SJSA1 (cell line): ENCODE data around the gene GTF2IRD2. TPM values are rescaled to one million over a fixed set of nuclear protein-coding genes. Genes with fewer than 3 reads are reported as not detected.
"Not testable (repeated sequence)": the region's sequence is repeated elsewhere in the genome, so short reads cannot be mapped to it uniquely, and the experiment has no call there.

Source experiments
- DNase-seq, 2 experiments: peaks; one replicate each; pipeline ENCODE4 v3.0.0-alpha.2; 2015 to 2020; ENCODE audit warnings: low spot score in 2 of 2, low read depth in 1 of 2
- H3K27ac ChIP-seq: fragments of 250-450 bp; sonication (Bioruptor Pico); 2 replicates; pipeline ENCODE4 v1.5.1; 2020; ENCODE audit warnings: mild to moderate bottlenecking, moderate library complexity
- H3K27me3 ChIP-seq: fragments of 250-450 bp; sonication (Bioruptor Pico); replicated peaks from 2 replicates; pipeline ENCODE4 v1.5.1; 2020; ENCODE audit warnings: mild to moderate bottlenecking, moderate library complexity
- H3K36me3 ChIP-seq: fragments of 250-450 bp; sonication (Bioruptor Pico); 2 replicates; pipeline ENCODE4 v1.5.1; 2020; ENCODE audit warnings: mild to moderate bottlenecking
- H3K4me1 ChIP-seq: fragments of 250-450 bp; sonication (Bioruptor Pico); replicated peaks from 2 replicates; pipeline ENCODE4 v1.6.1; 2021; ENCODE audit warnings: mild to moderate bottlenecking
- H3K4me3 ChIP-seq: fragments of 250-450 bp; sonication (Bioruptor Pico); 2 replicates; pipeline ENCODE4 v1.5.1; 2020; ENCODE audit warnings: mild to moderate bottlenecking
- H3K9me3 ChIP-seq: fragments of 250-450 bp; sonication (Bioruptor Pico); replicated peaks from 2 replicates; pipeline ENCODE4 v1.5.1; 2020; ENCODE audit warnings: mild to moderate bottlenecking
- total RNA-seq: library from RNA; depleted of rRNA; stranded (reverse); fragments of >200 nt; shearing (Covaris generic); gene quantifications from 2 replicates; pipeline ENCODE4 v1.2.3, GENCODE V29; 2014; rRNA removed

Gene GTF2IRD2
- total RNA-seq, 1 experiment from 2014 or later = 8.8 TPM

DNA sequence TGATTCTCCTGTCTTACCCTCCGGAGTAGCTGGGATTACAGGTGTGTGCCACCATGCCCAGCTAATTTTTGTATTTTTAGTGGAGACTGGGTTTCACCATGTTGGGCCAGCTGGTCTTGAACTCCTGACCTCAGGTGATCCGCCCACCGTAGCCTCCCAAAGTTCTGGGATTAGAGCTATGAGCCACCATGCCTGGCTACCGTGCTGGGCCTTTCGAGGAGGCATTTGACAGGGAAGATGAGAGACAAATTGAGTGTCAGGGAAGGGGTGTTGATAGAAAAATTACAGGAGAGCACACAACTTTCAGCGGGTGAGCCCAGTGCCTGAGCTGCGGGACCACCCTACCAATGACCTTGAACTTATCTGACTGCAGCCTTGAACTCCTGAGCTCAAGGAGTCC, 81.3 kb downstream of the GTF2IRD2 start:
- not testable (repeated sequence) for DNase-seq, H3K27me3 ChIP-seq, H3K36me3 ChIP-seq, H3K9me3 ChIP-seq, H3K4me1 ChIP-seq, H3K27ac ChIP-seq, H3K4me3 ChIP-seq

DNA sequence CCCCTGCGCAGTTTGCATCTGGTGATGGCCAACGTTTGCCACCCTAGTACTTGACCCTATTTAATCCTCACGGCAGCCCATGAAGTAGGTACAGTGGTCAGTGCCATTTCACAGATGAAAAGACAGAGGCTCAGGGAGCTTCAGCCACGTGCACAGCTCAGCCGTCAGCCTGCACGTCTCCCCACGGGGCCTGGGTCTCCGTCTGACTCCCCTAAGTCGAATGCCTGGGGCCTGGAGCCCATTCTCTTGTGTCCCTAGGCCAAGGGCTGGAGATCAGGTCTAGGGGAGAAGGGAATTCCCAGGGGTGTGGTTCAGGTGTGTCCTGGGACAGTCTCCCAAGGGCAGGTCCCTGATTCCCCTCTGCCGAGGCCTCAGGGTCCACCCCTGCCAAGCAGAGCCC, 84.4 kb downstream of the GTF2IRD2 start:
- DNase-seq = peak; percentile 33 to 42

DNA sequence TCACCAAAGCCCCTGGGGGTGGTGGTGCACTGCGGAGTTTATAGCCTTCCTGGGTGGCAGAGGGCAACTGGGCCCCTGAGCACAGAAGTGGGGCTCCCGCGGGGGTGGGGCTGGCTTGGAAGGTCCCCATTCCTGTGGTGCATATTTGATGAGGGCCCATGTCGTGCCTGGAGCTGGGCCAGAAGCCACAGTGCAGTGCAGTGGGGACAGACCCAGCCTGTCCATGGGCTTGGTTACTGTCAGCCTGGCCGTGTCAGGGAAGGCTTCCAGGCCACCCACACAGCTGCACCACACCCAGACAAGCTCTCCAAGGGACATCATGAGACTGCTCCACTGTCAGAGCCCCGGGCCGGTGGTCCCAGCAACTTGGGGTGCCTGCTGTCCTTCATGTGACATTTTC, 84.9 kb downstream of the GTF2IRD2 start:
- not testable (repeated sequence) for DNase-seq, H3K9me3 ChIP-seq, H3K27me3 ChIP-seq, H3K27ac ChIP-seq, H3K4me1 ChIP-seq, H3K36me3 ChIP-seq, H3K4me3 ChIP-seq

More for the DNA sequence above, 84.4 kb downstream of the GTF2IRD2 start:
- H3K36me3 ChIP-seq, H3K4me1 ChIP-seq, H3K27ac ChIP-seq, H3K4me3 ChIP-seq, H3K27me3 ChIP-seq, H3K9me3 ChIP-seq: not testable (repeated sequence)

DNA sequence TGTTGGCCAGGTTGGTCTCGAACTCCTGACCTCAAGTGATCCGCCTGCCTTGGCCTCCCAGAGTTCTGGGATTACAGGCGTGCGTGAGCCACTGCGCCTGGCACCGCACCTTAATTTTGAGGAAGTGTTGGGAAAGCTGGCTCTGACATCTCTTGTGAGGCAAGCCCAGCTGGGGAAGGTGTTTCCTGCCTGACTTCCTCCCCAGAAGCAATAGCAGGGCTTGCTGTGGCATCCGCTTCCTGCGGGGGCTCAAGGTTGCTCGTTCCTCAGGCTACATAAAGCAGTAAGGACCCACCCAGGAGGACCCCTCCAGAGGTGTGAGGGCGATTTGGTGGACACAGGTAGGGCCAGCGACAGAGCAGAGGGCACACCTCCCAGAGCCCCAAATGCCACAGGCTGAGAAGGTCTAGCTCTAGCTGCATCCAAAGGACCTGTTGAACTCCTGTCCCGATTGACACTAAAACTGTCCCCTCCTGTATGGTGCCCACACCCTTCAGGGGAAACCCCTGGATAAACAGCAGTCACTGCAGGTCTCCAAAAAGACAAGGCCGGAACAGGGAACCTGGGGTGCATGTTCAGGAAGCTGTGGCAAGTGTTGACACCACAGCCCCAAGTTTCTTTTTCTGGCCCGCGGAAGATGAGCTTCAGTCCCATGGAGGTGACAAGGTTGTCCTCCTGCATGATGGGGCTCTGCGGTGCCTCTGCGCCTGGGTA, 86.0 kb downstream of the GTF2IRD2 start:
- H3K4me1 ChIP-seq, DNase-seq, H3K4me3 ChIP-seq, H3K36me3 ChIP-seq, H3K9me3 ChIP-seq, H3K27me3 ChIP-seq, H3K27ac ChIP-seq: not testable (repeated sequence)

DNA sequence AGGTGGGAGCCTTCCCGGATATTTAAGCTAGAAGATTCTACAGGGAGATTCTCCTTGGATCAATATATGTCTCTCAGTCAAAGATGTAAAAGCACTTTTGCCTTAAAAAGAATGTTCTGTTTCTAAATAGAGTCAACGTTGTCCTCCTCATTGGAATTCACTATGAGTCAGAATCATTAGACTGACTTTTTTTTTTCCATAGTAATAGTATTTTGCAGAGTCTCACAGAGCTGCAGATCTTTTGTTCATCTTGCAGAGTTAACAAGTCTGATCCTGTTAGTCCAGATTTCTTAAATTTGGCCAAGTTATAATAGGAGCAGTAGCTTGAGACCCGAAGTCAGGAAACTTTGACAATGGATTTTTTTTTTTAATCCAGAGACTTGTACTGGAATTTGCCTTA, 92.4 kb downstream of the GTF2IRD2 start:
- H3K4me3 ChIP-seq, DNase-seq, H3K27ac ChIP-seq, H3K4me1 ChIP-seq, H3K9me3 ChIP-seq, H3K36me3 ChIP-seq, H3K27me3 ChIP-seq: not testable (repeated sequence)

DNA sequence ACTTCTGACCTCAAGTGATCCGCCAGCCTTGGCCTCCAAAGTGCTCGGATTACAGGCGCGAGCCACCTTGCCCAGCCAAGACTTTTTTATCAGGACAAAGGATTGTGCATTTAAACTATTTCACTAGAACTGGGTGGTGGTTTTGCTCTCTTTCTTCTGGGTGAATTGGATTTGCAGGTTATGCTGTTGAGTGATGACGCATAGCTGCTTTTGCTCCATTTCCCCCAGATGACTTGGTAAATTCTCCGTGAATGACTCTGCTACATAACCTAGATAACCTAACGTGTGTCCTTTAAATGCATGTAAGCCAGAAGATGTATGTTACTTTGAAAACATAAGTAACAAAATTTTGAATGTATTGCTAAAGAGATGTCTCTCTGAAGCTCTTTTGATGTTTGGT, 93.1 kb downstream of the GTF2IRD2 start:
- not testable (repeated sequence) for H3K4me3 ChIP-seq, H3K9me3 ChIP-seq, H3K4me1 ChIP-seq, H3K27me3 ChIP-seq, H3K27ac ChIP-seq, DNase-seq, H3K36me3 ChIP-seq

DNA sequence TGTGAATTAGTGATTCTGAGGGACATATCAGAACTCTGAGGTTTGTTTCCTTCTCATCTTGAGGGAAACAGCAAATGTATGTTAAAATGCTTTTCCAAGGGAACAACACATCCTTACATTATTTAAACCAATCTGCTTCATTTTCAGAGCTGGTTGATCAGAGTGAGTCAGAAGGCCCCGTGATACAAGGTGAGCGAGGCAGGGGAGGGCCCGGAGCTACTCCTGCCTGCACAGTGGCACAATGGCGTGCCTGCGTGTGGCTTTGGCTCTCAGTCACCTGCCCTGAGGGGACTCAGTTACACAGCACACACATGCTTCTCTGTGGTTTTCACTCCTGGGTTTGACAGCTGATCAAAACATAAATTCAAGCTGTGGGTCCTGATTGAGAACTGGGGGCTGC, 94.7 kb downstream of the GTF2IRD2 start:
- H3K4me3 ChIP-seq, H3K27ac ChIP-seq, H3K4me1 ChIP-seq, H3K9me3 ChIP-seq, DNase-seq, H3K27me3 ChIP-seq, H3K36me3 ChIP-seq: not testable (repeated sequence)

DNA sequence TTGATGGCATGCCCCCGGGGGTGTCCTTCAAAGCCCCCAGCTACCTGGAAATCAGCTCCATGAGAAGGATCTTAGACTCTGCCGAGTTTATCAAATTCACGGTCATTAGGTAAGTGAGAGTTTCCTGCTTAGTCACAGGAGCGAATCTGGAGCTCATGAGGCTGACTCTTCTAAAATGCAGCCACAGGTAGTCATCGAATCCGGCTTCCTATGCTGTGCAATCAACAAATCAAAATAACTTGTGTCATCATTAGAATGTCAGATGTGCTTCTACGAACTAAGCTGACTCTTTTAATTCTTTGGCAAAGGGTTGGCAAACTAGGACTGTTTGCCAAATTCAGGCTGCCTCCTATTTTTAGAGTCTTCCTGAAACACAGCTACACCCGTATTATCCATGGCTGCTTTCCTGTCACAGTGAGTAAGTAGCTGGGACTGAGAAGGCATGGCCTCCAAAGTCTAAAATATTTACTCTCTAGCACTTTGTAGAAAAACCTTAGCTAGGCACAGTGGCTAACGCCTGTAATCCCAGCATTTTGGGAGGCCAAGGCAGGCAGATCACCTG, 97.4 kb downstream of the GTF2IRD2 start:
- H3K27ac ChIP-seq, H3K4me1 ChIP-seq, DNase-seq, H3K4me3 ChIP-seq, H3K27me3 ChIP-seq, H3K9me3 ChIP-seq, H3K36me3 ChIP-seq: not testable (repeated sequence)

Other genes starting within 250 kb of the GTF2IRD2 start
- 78.9 and 113 TPM in 2 replicates for gene GTF2I, start 193.9 kb downstream of the GTF2IRD2 start, total RNA-seq
- not detected in 2 replicates for gene NCF1, start 77.6 kb downstream of the GTF2IRD2 start, total RNA-seq
- 0.56 and 1.8 TPM in 2 replicates for gene CASTOR2, start 113.1 kb upstream of the GTF2IRD2 start, total RNA-seq
- 74.3 and 89.9 TPM in 2 replicates for gene RCC1L, start 222.2 kb upstream of the GTF2IRD2 start, total RNA-seq
- 20.3 and 40.2 TPM in 2 replicates for gene GTF2IRD2B, start 241.0 kb upstream of the GTF2IRD2 start, total RNA-seq